Esophagus muscularis mucosa (tissue), 4 donors: ENCODE measurements around the gene TPX2.

Source experiments
- CTCF ChIP-seq, 3 experiments: fragments of 200-600 bp in 2 of 3; fragments of 450-650 bp in 1 of 3; sonication (generic) in 2 of 3; IDR thresholded peaks; one replicate each; pipeline ENCODE4 v1.5.1; 2017 to 2019; ENCODE audit warnings: antibody characterized with exemption in 3 of 3, mild to moderate bottlenecking in 2 of 3, moderate library complexity in 1 of 3
- EP300 ChIP-seq: sonication (generic); formaldehyde crosslinking; IDR thresholded peaks from one replicate; pipeline ENCODE4 v1.6.1; 2017; ENCODE audit warnings: antibody characterized with exemption
- POLR2A ChIP-seq: fragments of 450-650 bp; IDR thresholded peaks from one replicate; pipeline ENCODE4 v1.6.1; 2017; ENCODE audit warnings: antibody characterized with exemption, moderate library complexity, mild to moderate bottlenecking, low read depth
- POLR2AphosphoS5 ChIP-seq, 2 donors: sonication (generic); formaldehyde crosslinking; IDR thresholded peaks; one replicate each; pipeline ENCODE4 v1.6.1; 2017; ENCODE audit warnings: antibody characterized with exemption in 2 of 2

GRCh38 chr20:31770243-31770642 lies 31.2 kb downstream of the TPX2 start:
- TF ChIP-seq CTCF (IDR thresholded peaks at IDR 0.05): no peak
- no peak for TF ChIP-seq POLR2A
- no peak for TF ChIP-seq EP300
- TF ChIP-seq POLR2AphosphoS5 (IDR thresholded peaks at IDR 0.05): no peak
